NCI-H128 (cell line): ENCODE data around the gene HLA-DQA1.
"Not testable (repeated sequence)": the region's sequence is repeated elsewhere in the genome, so short reads cannot be mapped to it uniquely, and the experiment has no call there.

Source experiments
- DNase-seq: peaks from one replicate; lab custom pipeline; 2025; ENCODE audit not compliant: unreplicated experiment; lab: John Stamatoyannopoulos, UW

Gene HLA-DQA1

DNA sequence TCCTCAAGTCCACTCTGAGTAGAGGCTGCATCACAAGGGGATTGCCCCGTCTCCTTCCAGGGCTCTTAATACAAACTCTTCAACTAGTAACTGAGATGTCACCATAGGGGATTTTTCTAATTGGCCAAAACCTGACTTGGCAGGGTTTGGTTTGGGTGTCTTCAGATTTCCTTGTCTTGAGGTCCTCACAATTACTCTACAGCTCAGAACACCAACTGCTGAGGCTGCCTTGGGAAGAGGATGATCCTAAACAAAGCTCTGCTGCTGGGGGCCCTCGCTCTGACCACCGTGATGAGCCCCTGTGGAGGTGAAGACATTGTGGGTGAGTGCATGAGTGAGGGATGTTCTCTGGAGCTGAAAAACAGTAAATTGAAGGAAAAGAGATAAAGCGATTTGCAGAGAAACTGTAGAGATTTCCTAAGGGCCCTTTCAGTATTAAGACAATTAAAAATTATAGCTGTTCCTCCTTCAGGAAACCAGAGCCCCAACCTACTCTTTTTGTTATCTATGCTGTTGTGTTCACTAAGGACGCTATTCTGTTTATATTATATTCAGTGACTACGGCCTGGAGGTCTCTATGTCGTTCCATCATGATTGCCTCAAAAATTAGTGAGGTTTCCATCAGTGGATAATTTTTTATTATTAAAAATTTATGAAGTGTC, at the start of gene HLA-DQA1:
Gene HLA-DQA1, plus strand, starts transcription at position 188 of the 662 bp plus-strand sequence. Its CDS starts 53 bp downstream, at position 241.
- DNase-seq, result no peak

DNA sequence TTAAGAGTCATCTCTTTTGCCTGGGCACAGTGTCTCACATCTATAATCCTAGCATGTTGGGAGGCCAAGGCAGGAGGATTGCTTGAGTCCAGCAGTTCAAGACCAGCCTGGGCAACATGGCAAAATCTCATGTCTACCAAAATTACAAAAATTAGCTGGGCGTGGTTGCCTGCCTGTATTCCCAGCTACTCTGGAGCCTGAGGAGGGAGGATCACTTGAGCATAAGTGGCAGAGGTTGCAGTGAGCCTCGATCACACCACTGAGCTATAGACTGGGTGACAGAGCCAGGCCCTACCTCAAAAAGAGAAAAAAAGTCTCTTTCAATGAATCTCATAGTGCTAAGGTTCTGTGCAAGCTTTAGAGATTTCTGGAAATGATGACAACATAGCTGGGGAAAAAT, 49.0 kb upstream of the HLA-DQA1 start:
- no peak for DNase-seq

DNA sequence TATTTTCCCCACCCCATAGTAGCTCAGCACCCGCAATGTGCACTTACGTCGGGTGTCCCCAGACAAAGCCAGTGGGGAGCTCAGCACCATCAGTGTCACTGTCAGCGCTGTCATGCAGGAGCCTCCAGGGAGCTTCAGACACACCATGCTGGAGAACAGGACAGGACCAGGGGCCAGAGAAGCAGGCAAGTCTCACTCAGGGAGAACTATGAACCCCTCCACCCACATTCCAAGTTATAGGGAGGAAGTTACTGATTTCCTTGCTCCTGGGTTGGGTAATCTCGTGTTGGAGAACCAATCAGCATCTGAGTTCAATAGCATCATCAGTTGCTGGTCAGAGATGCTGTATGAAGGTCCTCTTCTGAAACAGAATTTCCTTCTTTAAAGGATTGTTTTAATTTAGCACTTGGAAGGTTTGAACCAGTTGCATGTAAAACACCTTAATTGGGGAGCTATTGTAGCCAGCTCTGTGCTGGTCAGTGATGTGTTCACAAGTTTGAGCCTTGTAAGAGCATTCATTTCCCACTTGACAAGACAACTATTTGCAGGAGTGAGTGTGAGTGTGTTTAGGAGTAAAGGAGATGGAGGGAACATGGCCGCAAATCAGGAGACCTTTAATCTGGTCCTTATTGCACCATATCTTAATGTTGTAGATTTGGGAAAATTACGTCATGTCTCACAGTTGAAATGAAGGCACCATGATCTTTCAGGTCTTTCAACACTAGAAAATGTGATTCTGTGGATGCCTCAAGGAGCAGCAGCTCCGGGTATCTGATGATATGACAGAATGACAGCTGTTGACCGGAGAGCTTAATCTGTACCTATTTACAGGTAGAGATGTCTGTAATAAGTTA, 47.4 kb upstream of the HLA-DQA1 start, which contains the start of gene HLA-DRB1:
Gene HLA-DRB1, minus strand, starts transcription at position 253 of the 854 bp plus-strand sequence. Its CDS starts 106 bp downstream, at position 147.
- DNase-seq, result no peak

DNA sequence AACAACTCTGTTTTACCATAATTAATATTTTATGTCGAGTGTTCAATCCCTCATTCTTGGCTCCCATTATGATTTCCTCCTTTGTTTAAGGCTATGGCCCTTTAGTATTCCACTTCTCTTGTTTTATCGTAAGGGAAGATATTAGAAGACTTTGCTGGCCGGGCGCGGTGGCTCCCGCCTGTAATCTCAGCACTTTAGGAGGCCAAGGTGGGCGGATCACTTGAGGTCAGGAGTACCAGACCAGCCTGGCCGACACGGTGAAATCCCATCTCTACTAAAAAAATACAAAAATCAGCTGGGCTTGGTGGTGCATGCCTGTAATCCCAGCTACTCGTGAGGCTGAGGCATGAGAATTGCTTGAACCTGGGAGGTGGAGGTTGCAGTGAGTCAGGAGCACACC, 46.5 kb upstream of the HLA-DQA1 start:
- DNase-seq, result not testable (repeated sequence)

DNA sequence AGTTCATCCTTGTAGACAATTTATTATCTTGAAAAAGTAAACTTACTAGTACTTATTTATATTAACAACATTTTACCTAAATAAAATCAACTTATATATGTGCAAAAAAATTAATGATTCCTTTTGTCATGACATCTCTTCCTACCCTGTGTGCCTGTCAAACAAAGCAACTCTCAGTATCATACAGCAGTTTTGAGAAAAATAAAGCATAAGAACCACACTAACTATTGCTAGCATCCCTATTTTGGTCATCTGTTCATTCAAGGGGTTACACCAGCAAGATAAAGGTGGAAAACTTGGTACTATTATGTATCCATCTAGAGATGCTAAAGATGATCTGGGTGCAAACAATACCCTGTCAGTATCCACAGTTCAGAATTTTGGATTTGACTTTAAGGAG, 40.2 kb upstream of the HLA-DQA1 start:
- DNase-seq, result no peak

DNA sequence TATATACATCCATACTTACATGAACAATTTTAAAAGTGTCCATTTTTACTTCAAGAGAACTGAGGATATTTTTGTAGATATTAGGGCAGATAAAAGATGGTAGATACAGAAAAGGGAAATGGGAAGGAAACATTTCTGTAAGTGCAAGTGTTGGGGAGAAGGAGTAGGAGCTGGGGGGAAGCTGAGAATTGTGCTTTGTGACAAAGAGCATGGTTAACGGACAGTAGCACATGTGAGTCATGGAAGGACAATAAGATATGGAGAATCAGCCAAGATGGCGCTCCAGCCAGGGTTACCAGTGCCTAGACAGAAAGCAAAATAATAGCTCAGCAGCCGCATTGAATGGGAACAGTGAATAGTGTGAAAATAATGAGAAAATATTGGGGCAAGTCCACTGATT, 34.8 kb upstream of the HLA-DQA1 start:
- no peak for DNase-seq

DNA sequence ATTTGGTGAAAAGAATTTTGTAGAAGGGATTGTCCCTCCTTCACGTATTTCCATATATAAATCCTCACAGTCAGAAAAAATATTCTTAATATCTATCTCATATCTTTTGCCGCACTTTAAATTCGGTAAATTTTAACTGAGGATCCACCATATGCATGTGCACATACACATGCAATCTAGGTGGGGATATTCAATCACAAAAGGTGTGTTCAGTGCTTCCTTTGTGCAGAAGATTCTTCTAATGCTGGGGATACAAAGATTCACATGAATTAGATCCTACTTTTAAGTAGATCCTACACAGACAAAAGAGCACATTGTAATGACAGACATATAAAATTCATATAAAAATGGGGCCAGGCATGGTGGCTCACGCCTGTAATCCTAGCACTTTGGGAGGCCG, 34.0 kb upstream of the HLA-DQA1 start:
- no peak for DNase-seq

DNA sequence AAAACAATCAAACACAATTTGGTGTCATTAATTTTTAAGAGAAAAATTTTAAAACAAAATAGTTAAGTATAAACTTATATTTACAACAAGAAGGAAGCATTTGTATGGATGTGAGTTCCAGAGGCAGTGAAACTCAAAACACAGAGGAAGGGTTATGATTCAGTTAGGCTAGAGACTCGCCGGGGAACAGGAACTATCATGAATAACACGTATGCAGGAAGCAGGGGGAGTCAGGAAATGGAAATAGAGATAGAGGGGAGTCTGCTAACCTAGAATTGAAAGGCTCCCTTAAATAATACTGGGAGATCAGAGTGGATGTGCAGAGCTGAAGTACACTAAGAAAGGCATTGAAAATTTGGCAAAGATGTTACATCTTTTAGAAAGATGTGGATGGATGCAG, 33.3 kb upstream of the HLA-DQA1 start:
- DNase-seq, result no peak

DNA sequence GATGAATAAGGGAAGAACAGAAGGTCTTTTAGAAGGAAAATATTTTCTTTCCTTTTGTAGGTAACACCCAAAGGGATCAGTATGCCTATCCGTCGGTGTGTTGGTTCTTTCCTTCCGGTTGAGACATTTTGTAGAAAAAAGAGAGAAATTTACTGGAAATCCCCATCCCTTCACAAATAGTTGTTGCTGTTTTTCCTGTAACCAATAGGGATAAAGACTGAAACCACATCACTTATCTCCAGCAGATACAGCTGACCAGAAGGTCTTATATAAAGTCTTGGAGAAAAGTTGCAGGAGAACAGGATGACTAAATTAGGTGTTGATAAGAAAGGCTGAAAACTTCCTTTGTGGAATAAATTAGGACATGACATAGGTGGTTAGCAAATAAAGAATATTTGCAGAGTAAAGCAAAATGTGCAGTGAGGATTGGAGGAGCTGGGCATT, 32.8 kb upstream of the HLA-DQA1 start:
- no peak for DNase-seq

DNA sequence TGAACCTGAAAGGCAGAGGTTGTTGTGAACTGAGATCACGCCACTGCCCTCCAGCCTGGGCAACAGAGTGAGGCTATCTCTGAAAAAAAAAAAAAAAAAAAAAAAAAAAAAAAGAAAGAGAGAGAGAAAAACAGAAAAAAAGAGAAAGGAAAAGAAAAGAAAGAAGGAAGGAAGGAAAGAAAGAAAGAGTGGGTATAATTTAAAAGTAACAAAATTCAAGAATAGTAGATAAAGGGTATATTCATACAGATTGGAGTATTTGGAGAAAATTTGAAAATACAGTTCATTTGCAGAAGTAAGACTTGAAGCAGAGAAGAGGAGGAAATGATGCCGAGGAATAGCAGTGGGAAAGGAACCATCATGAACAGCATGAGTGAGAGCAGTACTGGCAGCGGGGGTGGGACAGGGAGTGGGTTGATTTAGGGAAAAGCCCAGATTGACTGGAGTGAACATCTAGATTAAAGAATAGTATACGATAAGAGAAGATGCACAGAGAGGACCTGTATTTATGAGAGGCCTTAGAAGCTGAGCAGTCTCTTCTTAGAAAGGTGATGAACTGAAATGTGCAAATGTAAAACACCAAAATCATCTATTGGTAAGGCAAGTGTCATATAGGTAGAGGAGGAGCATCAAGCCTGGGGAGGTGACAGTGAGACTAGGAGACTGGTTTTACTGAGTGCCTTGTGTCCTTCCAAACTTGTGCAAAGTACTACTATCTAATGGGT, 29.8 kb upstream of the HLA-DQA1 start:
- no peak for DNase-seq

DNA sequence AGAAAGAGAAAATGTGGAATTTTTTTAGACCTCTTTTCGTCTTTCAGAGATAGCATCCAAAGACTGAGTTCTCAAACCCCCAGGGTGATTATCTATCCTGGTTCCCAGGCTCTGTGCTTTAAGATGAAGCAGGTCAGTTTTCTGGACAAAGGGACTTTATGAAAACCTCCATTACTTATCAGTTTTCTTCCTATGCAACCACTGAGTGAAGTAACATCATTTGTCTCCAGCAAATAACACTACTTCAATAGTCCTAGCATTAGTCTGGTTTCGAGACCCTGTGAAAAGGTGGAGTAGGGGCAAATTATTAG, 29.3 kb upstream of the HLA-DQA1 start:
- no peak for DNase-seq

DNA sequence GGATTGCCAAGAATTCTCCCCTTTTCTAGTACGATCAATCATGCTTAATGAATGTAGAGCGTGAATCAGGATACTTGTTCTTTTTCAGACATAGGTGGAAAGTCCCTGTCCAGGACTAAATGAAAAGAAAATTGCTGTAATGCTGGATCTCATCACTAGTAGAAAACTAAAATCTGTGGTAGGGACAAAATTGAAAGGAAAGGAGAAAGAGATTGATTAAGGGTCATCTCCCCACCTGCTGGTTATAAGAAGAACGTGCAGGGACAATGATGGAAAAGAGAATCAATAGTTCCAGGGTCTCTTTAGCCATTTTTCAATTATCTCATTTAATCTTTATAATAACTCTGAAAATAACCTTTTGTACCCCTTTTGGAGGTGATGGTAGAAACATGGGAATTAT, 28.8 kb upstream of the HLA-DQA1 start:
- no peak for DNase-seq

DNA sequence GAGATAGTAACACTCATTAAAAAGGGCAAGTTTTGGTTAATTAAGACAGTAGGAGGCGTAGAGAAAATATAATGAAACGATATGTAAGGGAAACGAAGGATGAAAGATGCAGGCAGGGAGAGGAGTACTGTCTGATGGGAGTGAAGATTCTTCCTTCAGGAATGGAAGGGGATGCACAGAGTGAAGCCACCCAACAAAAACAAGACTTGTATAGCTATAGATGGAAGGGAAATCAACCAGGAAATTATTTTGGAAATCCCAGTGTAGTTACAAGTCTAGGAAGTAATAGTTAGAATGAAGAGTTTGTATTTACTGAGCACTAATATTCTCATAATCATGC, 27.8 kb upstream of the HLA-DQA1 start:
- DNase-seq, result no peak

DNA sequence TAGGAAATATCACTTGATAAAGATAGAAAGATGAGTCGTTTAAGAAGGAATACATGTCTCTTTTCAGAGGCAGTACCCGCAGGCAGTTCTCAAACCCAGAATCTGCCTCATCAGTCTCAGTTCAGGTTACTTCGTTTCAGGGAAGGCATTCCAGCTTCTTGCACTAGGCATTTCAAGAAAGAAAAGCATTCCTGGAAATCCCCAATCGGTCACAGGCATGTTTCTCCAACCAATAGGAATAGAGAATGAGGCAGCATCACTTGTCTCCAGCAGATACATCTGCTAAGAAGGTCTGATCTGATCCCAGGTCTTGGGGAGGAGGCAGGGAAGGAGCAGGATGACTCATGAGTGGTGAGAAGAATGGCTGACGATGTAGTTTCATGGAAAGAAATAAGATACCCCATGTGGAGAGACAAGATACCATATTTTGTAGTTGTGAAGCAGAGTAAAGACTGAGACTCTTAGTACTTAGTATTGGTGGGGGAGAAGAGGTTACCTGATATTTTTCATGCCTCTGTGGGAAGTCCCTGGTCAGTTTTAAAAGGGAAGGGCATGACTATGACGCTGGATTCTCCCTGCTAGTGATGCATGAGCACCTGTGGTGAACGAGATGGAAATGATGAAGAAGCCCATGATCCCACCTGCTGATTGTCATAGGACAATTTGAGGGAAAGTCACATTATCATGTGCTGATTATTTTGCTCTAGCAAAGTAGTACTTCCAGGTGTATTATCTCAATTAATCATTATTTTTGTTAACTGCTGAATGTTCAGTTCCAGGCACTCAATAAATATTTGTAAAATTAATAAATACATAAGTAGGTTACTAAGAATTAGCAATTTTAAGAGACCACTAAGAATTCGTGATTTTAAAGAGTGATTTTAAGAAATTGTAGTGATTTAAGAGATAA, 27.2 kb upstream of the HLA-DQA1 start:
- no peak for DNase-seq

DNA sequence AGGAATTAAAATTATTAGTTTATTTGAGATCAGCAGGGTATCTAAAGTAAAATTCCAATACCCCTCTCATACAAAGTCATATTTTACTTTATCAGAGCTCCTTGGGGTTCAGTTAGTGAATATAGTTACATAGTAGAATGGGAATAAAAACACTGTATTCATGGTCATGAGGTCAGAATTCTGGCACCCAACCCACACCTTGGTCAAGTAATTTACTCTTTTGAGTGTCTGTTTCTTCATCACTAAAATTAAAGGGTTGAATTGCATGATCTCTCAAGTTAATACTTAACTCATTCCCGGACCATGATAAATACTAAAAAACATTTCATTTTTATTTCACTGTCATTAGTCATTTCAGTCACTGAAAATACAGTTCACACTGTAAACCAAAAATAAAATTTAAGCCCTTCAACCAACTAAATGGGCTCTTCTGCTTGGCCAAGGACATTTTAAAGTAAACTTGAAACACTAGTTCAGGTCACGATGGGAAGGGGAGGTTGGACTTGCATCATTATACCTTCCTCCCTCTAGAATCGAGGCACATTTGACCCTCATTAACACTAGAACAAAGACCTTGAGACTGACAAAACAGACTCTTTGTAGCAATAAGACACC, 26.4 kb upstream of the HLA-DQA1 start:
- no peak for DNase-seq

DNA sequence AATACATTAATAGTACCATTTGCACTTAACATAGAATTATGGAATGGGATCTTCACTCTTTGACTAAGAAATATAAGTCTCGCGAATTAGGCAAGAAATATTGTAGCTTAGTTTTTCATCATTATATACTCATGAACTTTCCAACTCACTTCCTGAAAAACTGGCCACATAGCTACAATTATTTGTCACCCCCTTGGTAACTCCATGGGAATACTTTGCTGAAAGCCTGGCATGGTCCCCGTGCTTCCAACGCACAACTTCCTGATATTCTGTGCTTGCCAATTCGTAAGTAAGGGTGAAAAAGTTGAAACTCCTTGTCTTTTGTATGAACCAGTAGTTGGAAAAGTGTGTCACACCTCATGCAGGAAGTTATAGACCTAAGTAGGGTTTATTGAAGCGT, 23.7 kb upstream of the HLA-DQA1 start:
- DNase-seq, result no peak

DNA sequence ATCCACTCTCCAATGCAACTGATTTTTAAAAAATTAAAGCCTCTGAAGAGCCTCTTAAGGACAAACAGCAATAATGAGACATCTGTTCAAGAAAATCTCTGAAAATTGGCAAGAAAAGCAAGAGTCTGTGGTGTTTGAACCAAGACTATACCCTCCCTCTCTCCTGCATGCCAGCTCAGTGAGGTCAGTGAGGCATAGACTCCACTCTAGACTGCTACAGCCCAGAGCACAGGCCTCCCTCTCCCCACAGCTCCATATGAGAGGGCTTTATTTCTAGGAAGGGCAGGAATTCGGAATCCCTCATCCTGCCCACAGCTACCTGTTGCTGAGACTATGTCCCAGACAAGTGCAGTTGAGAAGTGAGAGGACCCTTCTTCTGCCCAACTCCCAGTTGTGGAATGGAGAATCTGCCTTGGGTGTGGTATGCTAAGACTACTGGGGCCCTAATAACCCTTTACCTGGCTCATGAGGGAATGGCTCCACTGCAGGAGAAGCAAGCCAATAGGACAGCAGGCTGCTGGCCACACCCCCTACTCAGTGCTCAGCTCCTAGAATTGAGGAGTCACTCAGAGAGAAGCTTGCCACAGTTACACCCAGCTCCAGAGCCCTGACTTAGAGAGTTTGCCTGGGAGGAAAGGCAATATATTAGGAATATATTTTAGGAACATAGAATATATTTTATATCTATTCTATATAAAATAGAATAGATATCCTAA, 22.7 kb upstream of the HLA-DQA1 start:
- no peak for DNase-seq

DNA sequence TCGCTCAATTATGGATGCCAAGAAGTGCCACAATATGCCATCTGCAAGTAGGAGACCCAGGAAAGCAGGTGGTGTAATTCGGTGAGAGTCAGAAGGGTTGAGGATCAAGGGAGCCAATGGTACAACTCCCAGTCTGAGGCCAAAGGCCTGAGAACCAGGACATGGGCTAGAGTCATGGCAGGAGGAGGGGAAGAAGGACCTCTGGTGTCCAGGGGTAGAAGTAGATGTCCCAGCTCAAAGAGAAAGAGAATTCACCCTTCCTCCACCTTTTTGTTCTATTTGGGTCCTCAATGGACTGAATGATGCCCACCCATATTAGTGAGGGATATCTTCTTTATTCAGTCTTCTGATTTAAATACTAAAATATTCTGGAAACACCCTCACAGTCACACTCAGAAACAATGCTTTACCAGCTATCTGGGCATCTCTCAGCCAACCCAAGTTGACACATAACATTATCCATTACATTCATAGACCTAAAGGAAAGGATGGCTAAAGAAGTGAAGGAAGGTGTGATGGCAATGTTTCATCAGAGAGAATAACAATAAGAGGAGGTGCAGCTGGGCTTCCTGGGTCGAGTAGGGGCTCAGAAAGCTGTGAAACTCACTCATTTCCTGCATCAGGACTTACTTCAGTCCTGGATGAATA, 21.2 kb upstream of the HLA-DQA1 start:
- DNase-seq, result no peak

DNA sequence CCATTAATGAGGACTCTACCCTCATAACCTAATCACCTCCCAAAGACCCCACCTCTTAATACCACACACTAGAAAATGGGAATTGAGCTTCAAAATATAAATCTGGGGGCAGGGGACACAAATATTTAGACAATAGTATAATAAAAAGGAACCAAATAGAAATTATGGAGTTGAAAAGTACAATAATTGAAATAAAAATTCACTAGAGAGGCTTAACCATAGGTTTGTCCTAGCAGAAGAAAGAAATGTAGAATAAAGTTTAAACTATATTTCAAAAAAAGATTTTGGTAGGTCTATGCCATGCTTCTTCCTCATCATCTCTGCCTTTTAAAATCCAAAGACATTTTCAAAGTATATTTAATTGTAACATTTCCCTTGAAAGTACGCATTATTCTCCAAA, 19.5 kb upstream of the HLA-DQA1 start:
- no peak for DNase-seq
